Fibroblast of mammary gland (primary cell): ENCODE results near the gene LEFTY1.
"Not testable (repeated sequence)": the region's sequence is repeated elsewhere in the genome, so short reads cannot be mapped to it uniquely, and the experiment has no call there.

Experiments used
- DNase-seq: peaks from one replicate; pipeline ENCODE4 v3.0.0-alpha.2; 2010; ENCODE audit warnings: low read depth
- H3K4me3 ChIP-seq: 2 replicates; pipeline ENCODE4 v1.5.1; 2011; ENCODE audit warnings: low read depth, mild to moderate bottlenecking, low read length, moderate library complexity; ENCODE audit not compliant: control insufficient read depth
- CTCF ChIP-seq: conservative IDR thresholded peaks from 2 replicates; pipeline ENCODE4 v1.5.1; 2011; ENCODE audit warnings: low read depth, low read length, inconsistent platforms; ENCODE audit not compliant: control insufficient read depth, insufficient read depth

LEFTY1 gene

DNA sequence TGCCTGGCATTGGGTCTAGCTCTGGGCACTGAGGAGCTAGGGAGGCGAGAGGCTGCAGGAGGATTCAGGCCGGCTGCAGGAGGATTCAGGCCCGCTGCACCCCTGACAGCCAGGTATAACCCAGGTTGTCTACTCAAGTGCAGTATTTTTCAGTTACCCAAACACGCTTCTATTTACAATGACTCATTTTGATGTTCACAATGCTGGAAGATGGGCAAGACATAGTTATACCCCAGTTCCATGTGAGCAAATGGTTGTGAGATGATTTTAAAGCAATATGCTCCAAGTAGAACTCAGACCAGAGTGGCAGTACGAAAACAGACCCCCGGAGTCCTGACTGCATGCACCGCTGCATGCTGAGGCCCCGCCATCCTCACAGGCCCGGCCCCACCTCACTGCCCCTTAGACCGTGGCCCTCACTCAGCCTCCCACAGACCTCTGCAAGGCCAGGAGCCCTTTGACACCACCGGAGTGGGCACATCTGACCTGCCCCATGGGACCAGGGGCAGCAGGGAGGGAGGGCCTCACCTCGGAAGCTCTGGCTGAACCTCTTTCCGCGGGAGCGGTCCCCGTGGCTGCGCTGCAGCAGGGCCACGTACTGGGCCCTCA is 553 bp downstream of the LEFTY1 start:
- no peak for DNase-seq
- H3K4me3 ChIP-seq = no peak overlapping the region
- TF ChIP-seq CTCF = no peak

DNA sequence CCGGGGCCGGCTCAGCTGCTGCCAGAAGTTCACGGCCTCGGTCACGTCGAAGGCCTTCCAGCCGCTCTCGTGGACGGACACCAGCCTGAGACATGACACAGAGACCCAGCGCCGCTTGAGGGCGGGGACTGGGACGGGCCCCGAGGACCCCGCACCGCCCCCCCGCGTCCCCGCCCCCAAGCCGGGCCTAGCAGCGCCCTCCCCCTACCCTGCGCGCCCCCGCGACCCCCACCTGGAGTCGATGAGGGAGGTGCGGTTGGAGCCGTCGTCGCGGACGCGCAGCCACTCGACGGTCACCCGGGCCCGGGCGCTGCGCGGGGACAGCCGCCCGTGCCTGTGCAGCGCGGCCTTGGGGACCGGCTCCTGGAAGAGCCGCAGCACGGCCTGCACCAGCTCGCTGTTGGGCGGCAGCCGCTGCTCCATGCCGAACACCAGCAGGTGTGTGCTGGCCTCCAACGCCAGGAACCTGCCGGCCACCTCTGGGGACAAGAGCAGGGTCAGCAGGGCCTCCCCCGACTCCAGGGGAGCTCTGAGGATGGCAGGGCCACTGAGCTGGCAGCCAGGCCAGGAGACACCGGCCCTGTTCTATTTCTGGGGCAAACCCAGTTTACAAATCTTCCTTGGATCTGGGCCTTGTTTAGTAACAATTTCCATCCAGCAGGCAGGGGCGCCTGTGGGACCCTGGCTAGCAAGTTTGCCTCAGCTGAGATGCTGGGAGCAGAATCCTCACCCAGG is 1.2 kb downstream of the LEFTY1 start:
- not testable (repeated sequence) for DNase-seq, H3K4me3 ChIP-seq

DNA sequence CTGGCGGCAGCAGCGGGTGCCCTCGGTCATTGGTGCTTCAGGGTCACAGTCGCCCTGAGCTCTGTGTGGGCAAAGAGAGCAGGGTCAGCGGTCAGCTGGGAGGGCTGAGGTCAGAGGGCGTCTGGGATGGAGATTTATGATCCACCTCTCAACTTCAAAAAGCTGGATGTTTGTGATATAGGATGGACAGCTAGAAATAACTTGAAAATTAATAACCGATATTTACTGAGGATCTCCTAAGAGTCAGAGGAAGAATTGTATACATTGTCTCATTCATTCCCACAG is 2.0 kb downstream of the LEFTY1 start:
- no peak for TF ChIP-seq CTCF
- no peak overlapping the region for H3K4me3 ChIP-seq
- no peak for DNase-seq

GRCh38 chr1:225886159-225887029 is 2.6 kb downstream of the LEFTY1 start:
- H3K4me3 ChIP-seq = no peak overlapping the region
- DNase-seq = no peak
- no peak for TF ChIP-seq CTCF

DNA sequence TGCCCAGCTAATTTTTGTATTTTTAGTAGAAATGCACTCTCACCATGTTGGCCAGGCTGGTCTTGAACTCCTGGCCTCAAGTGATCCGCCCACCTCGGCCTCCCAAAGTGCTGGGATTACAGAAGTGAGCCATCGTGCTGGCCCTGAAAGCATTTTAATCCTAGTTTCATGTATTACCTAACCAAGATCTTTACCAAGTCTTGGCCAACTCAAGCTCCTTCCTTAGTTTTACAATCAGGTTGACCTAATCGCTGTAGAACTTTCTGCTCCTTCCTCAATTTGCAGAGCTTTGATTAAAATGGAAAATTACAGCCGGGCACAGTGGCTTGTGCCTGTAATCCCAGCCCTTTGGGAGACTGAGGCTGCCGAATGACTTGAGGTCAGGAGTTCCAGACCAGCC is 3.6 kb downstream of the LEFTY1 start:
- DNase-seq = no peak
- no peak overlapping the region for H3K4me3 ChIP-seq
- no peak for TF ChIP-seq CTCF

DNA sequence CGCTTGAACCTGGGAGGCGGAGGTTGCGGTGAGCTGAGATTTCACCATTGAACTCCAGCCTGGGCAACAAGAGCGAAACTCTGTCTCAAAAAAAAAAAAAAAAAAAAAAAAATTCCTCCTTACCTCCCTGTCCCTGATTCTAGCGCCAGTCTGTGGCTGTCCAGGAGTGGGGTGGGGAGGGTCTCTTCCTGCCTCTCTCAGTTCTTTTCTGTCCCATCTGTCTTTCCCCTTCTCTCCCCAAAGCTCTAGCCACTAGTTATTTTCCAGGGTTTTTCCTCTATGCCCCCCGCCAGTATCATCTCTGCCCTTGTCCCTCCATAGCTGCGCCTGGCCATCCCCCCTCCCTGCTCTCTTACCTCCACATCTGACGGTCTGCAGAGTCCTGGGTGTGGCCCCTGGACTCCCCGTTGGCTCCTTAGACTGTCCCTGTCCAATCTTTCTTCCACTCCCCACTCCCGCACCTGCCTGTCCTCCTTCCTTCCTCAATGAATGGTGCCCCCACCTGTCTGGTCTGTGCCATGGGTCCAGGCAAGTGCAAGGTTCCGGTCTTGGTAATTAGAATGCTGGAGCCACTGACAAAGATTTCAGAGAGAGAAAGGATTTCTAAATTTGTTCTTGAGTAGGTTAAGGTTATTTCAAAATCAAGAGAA is 5.2 kb downstream of the LEFTY1 start:
- H3K4me3 ChIP-seq = no peak overlapping the region
- no peak for TF ChIP-seq CTCF
- DNase-seq = no peak
